Gastrocnemius medialis (tissue), 4 donors: ENCODE results near the gene PXT1. TPM values are rescaled to one million over a fixed set of nuclear protein-coding genes. Genes with fewer than 3 reads are reported as not detected.

Experiments used
- ATAC-seq, 2 donors: fragments of 150-250 bp; one replicate each; pipeline ENCODE4 v1.9.1; 2016
- DNase-seq, 2 donors: peaks; one replicate each; pipeline ENCODE4 v3.0.0-alpha.2; 2019
- H3K27ac ChIP-seq, 4 donors: fragments of 200-600 bp; sonication (generic); 1 replicate in 1 of 4; 2 replicates in 3 of 4; pipeline ENCODE4 v1.5.1; 2016 to 2018; ENCODE audit warnings: mild to moderate bottlenecking in 2 of 4, moderate library complexity in 1 of 4
- H3K27me3 ChIP-seq, 3 donors: fragments of 200-600 bp; sonication (generic) in 2 of 3; 1 replicate in 1 of 3; 2 replicates in 2 of 3; pipeline versions ENCODE4 v1.5.1 to v1.6.0; 2016 to 2019; ENCODE audit warnings: mild to moderate bottlenecking in 1 of 3, moderate library complexity in 1 of 3
- H3K36me3 ChIP-seq, 2 donors: fragments of 200-600 bp; sonication (generic) in 1 of 2; one replicate each; pipeline ENCODE4 v1.5.1; 2017 to 2018
- H3K4me1 ChIP-seq, 2 donors: fragments of 200-600 bp; sonication (generic) in 1 of 2; one replicate each; pipeline ENCODE4 v1.5.1; 2016 to 2017; ENCODE audit warnings: mild to moderate bottlenecking in 2 of 2
- H3K4me3 ChIP-seq, 4 donors: fragments of 200-600 bp; sonication (generic) in 3 of 4; 1 replicate in 1 of 4; 2 replicates in 3 of 4; pipeline ENCODE4 v1.5.1; 2016 to 2019; ENCODE audit warnings: mild to moderate bottlenecking in 2 of 4
- H3K9me3 ChIP-seq, 3 donors: fragments of 200-600 bp; sonication (generic) in 2 of 3; 1 replicate in 1 of 3; 2 replicates in 2 of 3; pipeline ENCODE4 v1.5.1; 2016 to 2019
- POLR2A ChIP-seq, 2 donors: fragments of 450-650 bp; IDR thresholded peaks; one replicate each; pipeline ENCODE4 v1.6.1; 2017; ENCODE audit warnings: antibody characterized with exemption in 2 of 2, mild to moderate bottlenecking in 2 of 2, moderate library complexity in 2 of 2
- in situ Hi-C, 4 donors: fragments of 200-750 bp; cut with MboI; loops; one replicate each; pipeline versions ENCODE4 v1.15.0 to v1.8.0; 2017; ENCODE audit warnings: low sequenced_read_pairs in 4 of 4
- intact Hi-C: fragments of 100-400 bp; cut with DNase I; formaldehyde crosslinking; loops from one replicate; pipeline ENCODE4 v1.15.1; 2023; ENCODE audit warnings: low total_unique reads
- total RNA-seq, 4 donors: library from RNA; depleted of rRNA; stranded (reverse); fragments of >200 nt; gene quantifications; one replicate each; pipeline versions ENCODE4 v1.1.0 to v1.2.3, GENCODE V29; 2016
- TF ChIP-seq, protein P1 (sequence below), 5 experiments: fragments of 450-650 bp in 3 of 5; fragments of 200-600 bp in 2 of 5; sonication (generic) in 2 of 5; IDR thresholded peaks in 4 of 5; conservative IDR thresholded peaks in 1 of 5; 1 replicate in 4 of 5; 2 replicates in 1 of 5; pipeline ENCODE4 v1.5.1; 2016 to 2019; ENCODE audit warnings: antibody characterized with exemption in 5 of 5, mild to moderate bottlenecking in 3 of 5, moderate library complexity in 3 of 5

The PXT1 gene
- total RNA-seq, 4 donors from 2014 or later = not detected

DNA sequence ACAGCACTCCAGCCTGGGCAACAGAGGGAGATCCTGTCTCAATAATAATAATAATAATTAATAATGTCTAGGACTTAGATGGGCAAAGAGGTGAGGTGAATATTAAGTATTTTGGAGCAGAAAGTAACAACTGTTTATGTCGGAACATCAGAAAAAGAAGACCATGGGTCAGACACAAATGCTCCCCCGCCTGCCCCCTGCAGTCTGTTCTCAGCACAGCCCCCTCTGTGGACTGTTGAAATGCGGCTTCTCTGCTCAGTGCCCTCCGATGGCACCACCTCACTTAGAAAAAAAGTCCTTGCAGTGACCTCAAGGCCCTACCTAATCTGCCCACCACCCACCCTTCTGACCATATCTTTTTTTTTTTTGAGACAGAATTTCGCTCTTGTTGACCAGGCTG lies 50.0 kb downstream of the PXT1 start:
- peaks cover 0 to 7% of the 10 kb centered on the region in 2 donors for H3K4me1 ChIP-seq
- no peak for TF ChIP-seq POLR2A (IDR thresholded peaks at IDR 0.05)
- TF ChIP-seq, protein P1, sequence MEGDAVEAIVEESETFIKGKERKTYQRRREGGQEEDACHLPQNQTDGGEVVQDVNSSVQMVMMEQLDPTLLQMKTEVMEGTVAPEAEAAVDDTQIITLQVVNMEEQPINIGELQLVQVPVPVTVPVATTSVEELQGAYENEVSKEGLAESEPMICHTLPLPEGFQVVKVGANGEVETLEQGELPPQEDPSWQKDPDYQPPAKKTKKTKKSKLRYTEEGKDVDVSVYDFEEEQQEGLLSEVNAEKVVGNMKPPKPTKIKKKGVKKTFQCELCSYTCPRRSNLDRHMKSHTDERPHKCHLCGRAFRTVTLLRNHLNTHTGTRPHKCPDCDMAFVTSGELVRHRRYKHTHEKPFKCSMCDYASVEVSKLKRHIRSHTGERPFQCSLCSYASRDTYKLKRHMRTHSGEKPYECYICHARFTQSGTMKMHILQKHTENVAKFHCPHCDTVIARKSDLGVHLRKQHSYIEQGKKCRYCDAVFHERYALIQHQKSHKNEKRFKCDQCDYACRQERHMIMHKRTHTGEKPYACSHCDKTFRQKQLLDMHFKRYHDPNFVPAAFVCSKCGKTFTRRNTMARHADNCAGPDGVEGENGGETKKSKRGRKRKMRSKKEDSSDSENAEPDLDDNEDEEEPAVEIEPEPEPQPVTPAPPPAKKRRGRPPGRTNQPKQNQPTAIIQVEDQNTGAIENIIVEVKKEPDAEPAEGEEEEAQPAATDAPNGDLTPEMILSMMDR (IDR thresholded peaks at IDR 0.05 in 4 of 5, conservative IDR thresholded peaks at IDR 0.05 in 1 of 5) = no peak

DNA sequence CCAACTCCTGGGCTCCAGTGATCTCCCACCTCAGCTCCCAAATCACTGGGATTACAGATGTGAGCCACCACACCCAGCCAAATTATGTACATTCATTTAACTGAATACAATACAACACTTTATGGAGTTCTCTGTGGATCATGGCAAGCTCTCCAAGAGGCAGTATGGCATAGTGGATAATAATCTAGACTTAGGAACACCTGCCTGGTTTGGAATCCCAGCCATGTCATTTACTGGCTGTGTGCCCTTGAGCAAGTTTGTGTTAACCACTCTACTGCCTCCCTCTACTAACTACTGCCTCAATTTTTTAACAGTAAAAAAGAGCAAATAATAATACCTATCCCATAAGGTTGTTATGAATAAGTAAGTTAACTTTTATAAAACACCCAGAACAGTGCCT lies 53.3 kb downstream of the PXT1 start:
- in situ Hi-C loops = no loop called here
- H3K4me1 ChIP-seq = peaks cover 11 to 25% of the 10 kb centered on the region in 2 donors
- H3K9me3 ChIP-seq = no peaks in the 10 kb centered on the region
- H3K27me3 ChIP-seq = peaks cover 25 to 36% (median 28%) of the 10 kb centered on the region in 3 donors
- H3K36me3 ChIP-seq = no peaks in the 10 kb centered on the region
- no peak for TF ChIP-seq POLR2A (IDR thresholded peaks at IDR 0.05)
- TF ChIP-seq, protein P1 (IDR thresholded peaks at IDR 0.05 in 4 of 5, conservative IDR thresholded peaks at IDR 0.05 in 1 of 5) = no peak
- DNase-seq = no peak
- intact Hi-C loops = no loop called here
- no peak for ATAC-seq
- H3K4me3 ChIP-seq = no peak overlapping the region
- no peak overlapping the region for H3K27ac ChIP-seq

More for the DNA sequence above, 50.0 kb downstream of the PXT1 start:
- ATAC-seq = no peak
- no peak overlapping the region for H3K4me3 ChIP-seq
- intact Hi-C loops (no loop called here), in situ Hi-C loops (no loop called here)
- H3K27me3 ChIP-seq = peaks cover under 1 to 4% (median 3%) of the 10 kb centered on the region in 3 donors
- no peak overlapping the region for H3K27ac ChIP-seq
- no peak for DNase-seq
- H3K36me3 ChIP-seq = no peaks in the 10 kb centered on the region
- H3K9me3 ChIP-seq = no peaks in the 10 kb centered on the region

DNA sequence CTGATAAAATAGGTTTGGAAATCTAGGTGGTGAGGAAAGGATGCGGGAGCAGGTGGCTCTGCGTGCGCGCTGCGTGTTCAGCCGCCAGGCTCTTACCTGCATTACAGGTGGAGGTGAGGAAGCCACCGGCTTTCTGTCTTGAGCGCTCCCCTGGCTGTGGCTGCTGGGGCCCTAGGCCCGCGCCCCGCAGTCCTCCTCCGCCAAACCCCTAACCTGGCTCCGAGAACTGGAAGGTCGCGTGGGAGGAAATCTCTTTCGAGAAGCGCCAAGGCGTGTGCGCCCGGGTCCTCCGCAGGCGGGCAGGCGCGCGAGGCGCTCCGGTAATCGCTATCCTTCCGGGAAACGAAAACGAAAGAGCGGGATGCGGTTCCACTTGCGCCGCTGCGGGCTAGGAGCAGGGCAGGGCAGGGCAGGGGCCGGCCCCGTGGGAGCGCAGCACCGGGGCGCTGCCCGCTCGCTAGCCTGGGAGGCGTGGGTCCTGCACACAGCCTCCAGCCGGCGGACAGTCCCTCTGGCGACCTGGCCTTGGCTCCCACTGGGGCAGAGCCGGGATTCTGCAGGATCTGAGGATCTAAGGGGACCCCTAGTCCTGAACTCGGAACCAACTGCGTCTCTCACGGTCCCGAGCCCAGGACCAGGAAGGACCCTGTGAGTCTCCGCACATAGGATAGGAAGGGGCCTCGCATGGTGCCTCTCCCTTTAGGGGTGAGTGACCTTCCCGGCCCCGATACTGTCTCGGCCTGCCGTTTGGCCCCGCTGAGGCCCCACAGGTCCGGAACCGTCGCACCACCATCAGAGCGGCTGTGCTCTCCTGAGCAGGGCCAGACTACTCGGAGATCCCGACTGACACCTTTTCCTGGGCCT lies 55.0 kb downstream of the PXT1 start, which contains the start of gene ETV7:
TSS of gene ETV7 (minus strand) at position 230 of the 864 bp plus-strand sequence. CDS start at position 102, 128 bp downstream.
- Histone ChIP-seq H3K27me3 (peaks cover 25 to 37% (median 28%) of the 10 kb centered on the region in 3 donors), H3K27ac (peak within 1 kb of the TSS in 2 of 4 donors; percentile 22 to 24), H3K9me3 (no peaks in the 10 kb centered on the region), H3K36me3 (no peaks in the 10 kb centered on the region), H3K4me3 (peak within 1 kb of the TSS; percentile 60 to 67 (median 62)), H3K4me1 (peaks cover 11 to 25% of the 10 kb centered on the region in 2 donors)
- ATAC-seq (peak in 1 of 2 donors; percentile 48), DNase-seq (no peak)
- in situ Hi-C loops (no loop called here), intact Hi-C loops (no loop called here)
- TF ChIP-seq, protein P1 (IDR thresholded peaks at IDR 0.05 in 4 of 5, conservative IDR thresholded peaks at IDR 0.05 in 1 of 5) = no peak
- TF ChIP-seq POLR2A (IDR thresholded peaks at IDR 0.05) = no peak

DNA sequence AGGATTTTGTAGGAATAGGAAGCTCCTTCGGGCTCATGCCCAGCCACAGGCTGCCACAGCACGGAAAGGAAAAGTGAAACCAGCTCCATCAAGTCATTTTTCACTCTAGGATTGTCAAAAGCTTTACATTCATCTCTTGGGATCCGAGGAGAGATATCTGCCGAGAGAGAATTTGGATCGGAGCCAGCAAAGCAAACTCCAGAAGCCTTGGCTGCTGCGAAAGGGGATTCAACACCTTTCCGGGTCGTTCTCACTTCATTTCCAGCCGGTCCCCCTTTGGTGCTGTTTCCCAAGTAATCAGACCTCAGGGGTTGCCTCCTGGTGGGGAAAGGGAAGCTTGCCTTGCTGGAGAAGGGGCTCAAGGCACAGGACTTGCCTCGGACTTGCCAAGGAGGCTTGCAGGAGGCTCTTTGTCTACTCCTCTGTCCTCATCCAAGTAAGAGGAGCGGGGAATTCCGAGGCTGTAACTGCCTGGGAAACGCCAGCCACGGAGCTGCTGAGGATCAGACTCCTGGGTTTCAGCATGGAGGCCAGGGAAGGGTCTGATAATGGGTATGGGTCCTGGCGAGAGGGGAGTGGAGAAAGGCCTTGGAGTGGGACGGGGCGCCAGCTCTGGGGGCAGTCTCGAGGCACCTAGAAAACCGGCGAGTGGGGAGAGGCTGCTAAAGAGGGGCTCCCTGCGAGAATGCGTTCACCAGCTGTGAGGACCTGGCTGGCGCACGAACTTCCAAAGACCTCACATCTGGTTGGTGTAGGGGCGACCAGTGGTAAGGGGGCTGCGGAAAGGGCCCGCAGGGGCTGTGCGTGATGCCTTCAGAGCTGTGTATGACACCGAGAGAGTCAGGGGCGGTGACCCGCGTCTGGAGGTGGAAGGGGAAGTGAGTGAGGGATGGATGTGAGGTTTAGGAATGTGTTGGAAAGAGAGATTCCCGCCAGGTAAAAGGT lies 55.9 kb downstream of the PXT1 start:
- TF ChIP-seq POLR2A (IDR thresholded peaks at IDR 0.05) = no peak
- TF ChIP-seq, protein P1 (IDR thresholded peaks at IDR 0.05 in 4 of 5, conservative IDR thresholded peaks at IDR 0.05 in 1 of 5) = no peak
- Histone ChIP-seq H3K27ac (peak overlapping the region in 2 of 4 donors; percentile 22 to 24), H3K4me1 (peaks cover 11 to 25% of the 10 kb centered on the region in 2 donors), H3K36me3 (no peaks in the 10 kb centered on the region), H3K9me3 (no peaks in the 10 kb centered on the region), H3K27me3 (peaks cover 25 to 37% (median 28%) of the 10 kb centered on the region in 3 donors), H3K4me3 (peak overlapping the region; percentile 60 to 67 (median 62))
- peak; percentile 39 to 57 for ATAC-seq
- intact Hi-C loops (no loop called here), in situ Hi-C loops (no loop called here)
- no peak for DNase-seq
